ENCODE results near the gene ANLN. TPM values are rescaled to one million over a fixed set of nuclear protein-coding genes. Genes with fewer than 3 reads are reported as not detected.

The ANLN gene
- total RNA-seq, 1 donor from 2014 or later, result 3.3 TPM

DNA sequence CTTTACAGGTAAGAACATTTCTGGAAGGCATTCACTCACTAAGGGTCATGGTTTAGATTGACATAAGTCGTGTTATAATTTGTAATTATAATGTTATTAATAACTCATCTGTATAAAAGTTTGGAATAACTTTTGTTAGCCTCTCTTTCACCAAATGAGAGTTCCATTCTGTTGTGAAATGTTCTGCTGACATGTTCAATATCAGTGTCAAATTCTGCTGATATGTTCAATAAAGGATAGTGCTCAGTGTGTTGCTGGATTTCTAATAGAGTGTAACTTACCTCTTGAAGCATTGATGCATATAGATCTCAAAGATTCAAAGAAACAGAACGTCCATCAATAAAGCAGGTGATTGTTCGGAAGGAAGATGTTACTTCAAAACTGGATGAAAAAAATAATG, 30.6 kb downstream of the ANLN start:
- Histone ChIP-seq H3K9me3 (no peaks in the 10 kb centered on the region), H3K4me1 (no peaks in the 10 kb centered on the region), H3K27ac (no peak overlapping the region), H3K36me3 (no peaks in the 10 kb centered on the region), H3K4me3 (no peak overlapping the region), H3K27me3 (no peaks in the 10 kb centered on the region)
- intact Hi-C loops (cut with DNase I), result no loop called here
- ATAC-seq, result no peak
- DNase-seq, result no peak
- TF ChIP-seq, protein P1, sequence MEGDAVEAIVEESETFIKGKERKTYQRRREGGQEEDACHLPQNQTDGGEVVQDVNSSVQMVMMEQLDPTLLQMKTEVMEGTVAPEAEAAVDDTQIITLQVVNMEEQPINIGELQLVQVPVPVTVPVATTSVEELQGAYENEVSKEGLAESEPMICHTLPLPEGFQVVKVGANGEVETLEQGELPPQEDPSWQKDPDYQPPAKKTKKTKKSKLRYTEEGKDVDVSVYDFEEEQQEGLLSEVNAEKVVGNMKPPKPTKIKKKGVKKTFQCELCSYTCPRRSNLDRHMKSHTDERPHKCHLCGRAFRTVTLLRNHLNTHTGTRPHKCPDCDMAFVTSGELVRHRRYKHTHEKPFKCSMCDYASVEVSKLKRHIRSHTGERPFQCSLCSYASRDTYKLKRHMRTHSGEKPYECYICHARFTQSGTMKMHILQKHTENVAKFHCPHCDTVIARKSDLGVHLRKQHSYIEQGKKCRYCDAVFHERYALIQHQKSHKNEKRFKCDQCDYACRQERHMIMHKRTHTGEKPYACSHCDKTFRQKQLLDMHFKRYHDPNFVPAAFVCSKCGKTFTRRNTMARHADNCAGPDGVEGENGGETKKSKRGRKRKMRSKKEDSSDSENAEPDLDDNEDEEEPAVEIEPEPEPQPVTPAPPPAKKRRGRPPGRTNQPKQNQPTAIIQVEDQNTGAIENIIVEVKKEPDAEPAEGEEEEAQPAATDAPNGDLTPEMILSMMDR (IDR thresholded peaks at IDR 0.05), result no peak

DNA sequence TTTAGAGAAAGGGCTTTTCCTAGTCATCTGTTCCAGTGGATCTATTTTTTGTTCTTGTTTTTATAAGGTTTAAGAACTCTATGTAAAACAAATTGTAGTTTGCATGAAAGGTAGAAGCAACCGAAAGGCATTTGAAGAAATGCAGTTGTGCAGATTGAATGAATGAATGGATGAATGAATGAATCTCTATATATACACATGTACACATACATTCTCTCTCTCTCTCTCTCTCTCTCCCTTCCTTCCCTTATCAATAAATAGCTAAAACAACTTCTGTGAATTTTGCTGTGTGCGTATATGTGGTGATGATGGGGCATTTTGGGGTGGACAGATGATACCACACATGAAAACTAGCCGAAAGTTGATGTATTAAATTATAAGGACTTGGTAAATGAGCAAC, 32.4 kb downstream of the ANLN start:
- H3K4me1 ChIP-seq, result no peaks in the 10 kb centered on the region
- no peaks in the 10 kb centered on the region for H3K27me3 ChIP-seq
- intact Hi-C loops (cut with DNase I), result no loop called here
- no peak overlapping the region for H3K4me3 ChIP-seq
- TF ChIP-seq, protein P1 (IDR thresholded peaks at IDR 0.05), result no peak
- no peak overlapping the region for H3K27ac ChIP-seq
- no peaks in the 10 kb centered on the region for H3K36me3 ChIP-seq
- DNase-seq, result no peak
- no peaks in the 10 kb centered on the region for H3K9me3 ChIP-seq
- no peak for ATAC-seq

DNA sequence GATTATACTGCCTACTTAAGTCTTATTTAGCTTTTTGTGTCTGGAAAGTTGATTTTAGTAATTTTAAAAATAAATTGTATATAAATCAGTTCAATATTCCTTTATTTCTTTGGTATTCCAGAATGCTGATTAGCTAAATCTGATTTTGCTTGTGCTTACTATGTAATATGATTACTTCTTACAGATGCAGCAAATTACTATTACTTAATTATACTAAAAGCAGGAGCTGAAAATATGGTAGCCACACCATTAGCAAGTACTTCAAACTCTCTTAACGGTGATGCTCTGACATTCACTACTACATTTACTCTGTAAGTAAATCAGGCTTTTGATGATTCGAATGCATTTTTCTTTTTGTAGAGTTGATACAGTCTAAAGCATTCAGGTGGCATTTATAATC, 34.0 kb downstream of the ANLN start:
- Histone ChIP-seq H3K4me3 (no peak overlapping the region), H3K27me3 (no peaks in the 10 kb centered on the region), H3K9me3 (no peaks in the 10 kb centered on the region), H3K4me1 (no peaks in the 10 kb centered on the region), H3K36me3 (no peaks in the 10 kb centered on the region), H3K27ac (no peak overlapping the region)
- TF ChIP-seq, protein P1 (IDR thresholded peaks at IDR 0.05), result no peak
- intact Hi-C loops (cut with DNase I), result no loop called here
- DNase-seq, result no peak
- ATAC-seq, result no peak

DNA sequence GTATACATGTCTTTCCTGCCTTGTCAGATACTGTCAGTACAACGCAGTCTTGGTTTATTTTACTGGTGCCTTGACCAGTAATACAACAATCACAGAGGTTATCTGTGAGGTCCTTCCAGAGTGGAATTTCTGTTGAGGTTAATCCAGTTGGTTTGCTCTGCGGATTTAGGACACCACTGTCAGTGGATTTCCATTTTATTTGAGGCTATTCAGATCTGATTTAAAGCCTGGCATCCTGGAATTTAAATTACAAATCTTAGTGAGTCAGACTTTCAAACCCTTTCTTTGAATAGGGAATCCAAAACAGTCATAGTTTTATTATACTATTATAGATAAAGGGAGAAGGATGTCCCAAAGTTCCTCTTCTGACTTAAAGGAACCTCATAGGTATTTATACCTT, 40.5 kb downstream of the ANLN start:
- Histone ChIP-seq H3K36me3 (no peaks in the 10 kb centered on the region), H3K4me1 (no peaks in the 10 kb centered on the region), H3K27ac (no peak overlapping the region), H3K4me3 (no peak overlapping the region), H3K27me3 (no peaks in the 10 kb centered on the region), H3K9me3 (peaks cover 6% of the 10 kb centered on the region)
- DNase-seq, result no peak
- intact Hi-C loops (cut with DNase I), result no loop called here
- TF ChIP-seq, protein P1 (IDR thresholded peaks at IDR 0.05), result no peak
- ATAC-seq, result no peak

DNA sequence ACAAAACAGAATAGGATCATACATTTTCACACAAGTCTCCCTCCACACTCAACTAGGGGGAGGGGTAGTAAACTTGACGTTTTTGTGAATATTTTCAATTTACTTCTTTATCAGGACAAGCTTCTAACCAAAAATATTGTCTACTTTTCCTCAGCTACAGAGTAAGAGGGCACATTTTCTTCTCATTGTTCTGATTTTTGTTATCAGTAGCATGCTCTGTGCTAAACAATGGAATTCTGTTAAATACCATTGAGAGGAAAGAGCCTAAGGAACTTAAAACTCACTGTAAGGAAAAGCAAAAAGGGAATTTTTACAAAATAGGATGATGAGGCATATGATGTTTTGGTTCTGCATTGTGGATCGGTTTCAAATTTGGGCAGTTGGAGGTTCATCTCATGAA, 41.2 kb downstream of the ANLN start:
- DNase-seq (no peak), ATAC-seq (no peak)
- H3K4me1 ChIP-seq, result no peaks in the 10 kb centered on the region
- H3K27ac ChIP-seq, result no peak overlapping the region
- H3K4me3 ChIP-seq, result no peak overlapping the region
- H3K27me3 ChIP-seq, result no peaks in the 10 kb centered on the region
- H3K9me3 ChIP-seq, result peaks cover 6% of the 10 kb centered on the region
- intact Hi-C loops (cut with DNase I), result no loop called here
- TF ChIP-seq, protein P1 (IDR thresholded peaks at IDR 0.05), result no peak
- no peaks in the 10 kb centered on the region for H3K36me3 ChIP-seq

DNA sequence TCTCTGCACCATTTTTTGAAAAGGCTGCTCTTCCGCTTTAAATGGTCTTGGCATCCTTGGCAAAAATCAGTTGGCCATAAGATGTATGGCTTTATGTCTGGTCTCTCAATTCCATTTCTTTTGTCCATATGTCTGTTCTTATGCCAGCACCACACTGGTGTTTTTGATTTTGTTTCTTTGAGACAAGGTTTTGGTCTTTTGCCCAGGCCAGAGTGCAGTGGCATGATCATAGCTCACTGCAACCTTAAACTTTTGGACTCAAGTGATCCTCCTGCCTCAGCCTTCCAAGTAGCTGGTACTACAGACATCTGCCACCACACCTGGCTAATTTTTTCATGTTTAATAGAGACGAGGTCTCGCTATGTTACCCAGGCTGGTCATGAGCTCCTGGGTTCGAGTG, 48.5 kb downstream of the ANLN start:
- no peak overlapping the region for H3K4me3 ChIP-seq
- no peaks in the 10 kb centered on the region for H3K9me3 ChIP-seq
- TF ChIP-seq, protein P1 (IDR thresholded peaks at IDR 0.05), result no peak
- ATAC-seq (no peak), DNase-seq (no peak)
- H3K27me3 ChIP-seq, result no peaks in the 10 kb centered on the region
- H3K36me3 ChIP-seq, result no peaks in the 10 kb centered on the region
- intact Hi-C loops (cut with DNase I), result no loop called here
- no peak overlapping the region for H3K27ac ChIP-seq
- no peaks in the 10 kb centered on the region for H3K4me1 ChIP-seq

Measured in upper lobe of right lung (tissue), 1 donor.